SJCRH30 (cell line): ENCODE data around the gene STIM1. TPM values are rescaled to one million over a fixed set of nuclear protein-coding genes. Genes with fewer than 3 reads are reported as not detected.

ENCODE experiments used
- DNase-seq, 2 experiments: peaks; one replicate each; pipeline ENCODE4 v3.0.0-alpha.2; 2015 to 2020
- H3K27ac ChIP-seq: fragments of 250-450 bp; sonication (Bioruptor Pico); 2 replicates; pipeline ENCODE4 v1.5.1; 2020; ENCODE audit warnings: mild to moderate bottlenecking, moderate library complexity
- H3K27me3 ChIP-seq: fragments of 250-450 bp; sonication (Bioruptor Pico); 2 replicates; pipeline ENCODE4 v1.5.1; 2020; ENCODE audit warnings: mild to moderate bottlenecking, moderate library complexity
- H3K36me3 ChIP-seq: fragments of 250-450 bp; sonication (Bioruptor Pico); 2 replicates; pipeline ENCODE4 v1.5.1; 2020; ENCODE audit warnings: mild to moderate bottlenecking, moderate library complexity
- H3K4me1 ChIP-seq: fragments of 250-450 bp; sonication (Bioruptor Pico); 2 replicates; pipeline ENCODE4 v1.5.1; 2020; ENCODE audit warnings: mild to moderate bottlenecking, moderate library complexity
- H3K4me3 ChIP-seq: fragments of 250-450 bp; sonication (Bioruptor Pico); 2 replicates; pipeline ENCODE4 v1.5.1; 2020; ENCODE audit warnings: mild to moderate bottlenecking, moderate library complexity
- H3K9me3 ChIP-seq: fragments of 250-450 bp; sonication (Bioruptor Pico); replicated peaks from 2 replicates; pipeline ENCODE4 v1.5.1; 2020; ENCODE audit warnings: mild to moderate bottlenecking, moderate library complexity
- total RNA-seq: library from RNA; depleted of rRNA; stranded (reverse); fragments of >200 nt; shearing (Covaris generic); gene quantifications from 2 replicates; pipeline ENCODE4 v1.2.3, GENCODE V29; 2014

Gene STIM1
- total RNA-seq, 1 experiment from 2014 or later: 14.7 TPM

DNA sequence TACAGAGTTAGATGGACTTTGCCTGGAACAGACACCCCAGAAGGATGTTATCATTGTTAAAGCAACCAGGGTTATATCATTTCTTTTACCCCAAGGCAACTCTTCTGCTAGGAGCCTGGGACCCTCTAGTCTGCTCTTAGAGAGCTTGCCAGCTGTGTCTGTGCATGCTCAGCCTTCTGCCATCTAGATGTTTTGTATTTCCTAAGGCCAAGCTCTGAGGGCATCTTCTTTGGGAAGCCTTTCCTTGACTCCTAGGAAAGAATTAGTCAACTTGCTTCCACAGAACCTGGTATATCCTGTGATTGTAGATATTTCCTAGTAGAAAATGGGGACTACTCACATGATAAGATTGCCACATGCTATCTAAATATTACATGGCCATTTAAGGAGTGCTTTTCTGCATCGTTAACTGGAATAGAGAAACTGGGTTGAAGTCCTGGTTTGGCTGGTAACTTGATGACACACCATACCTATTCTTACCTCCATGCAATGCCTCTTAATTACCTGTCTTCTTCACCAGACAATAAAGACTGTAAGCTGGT lies 87.6 kb downstream of the STIM1 start:
- no peaks in the 10 kb centered on the region for H3K9me3 ChIP-seq
- H3K4me3 ChIP-seq: no peak overlapping the region
- H3K4me1 ChIP-seq: peaks cover 15% of the 10 kb centered on the region
- H3K27ac ChIP-seq: no peak overlapping the region
- DNase-seq: no peak
- no peaks in the 10 kb centered on the region for H3K27me3 ChIP-seq
- H3K36me3 ChIP-seq: no peaks in the 10 kb centered on the region

DNA sequence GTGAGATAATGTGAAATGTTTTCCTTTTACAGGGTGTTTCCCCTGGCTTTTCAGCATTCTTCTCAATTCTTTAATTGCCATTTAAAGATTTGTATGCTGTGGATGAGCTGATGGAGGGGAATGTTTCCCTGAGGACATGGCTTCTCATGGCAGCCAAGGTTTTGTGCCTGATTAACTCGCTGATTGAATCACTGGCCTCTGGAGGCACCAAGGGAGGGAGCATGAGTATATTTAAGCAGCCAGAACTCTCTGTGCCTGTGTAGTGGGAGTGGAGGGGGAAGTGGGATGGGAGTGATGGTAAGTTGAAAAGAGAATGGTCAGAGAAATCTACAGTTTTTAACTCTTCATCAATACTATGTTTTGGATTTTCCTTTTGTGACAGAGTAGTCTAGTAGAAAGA lies 88.7 kb downstream of the STIM1 start:
- Histone ChIP-seq H3K4me1 (peaks cover 12% of the 10 kb centered on the region), H3K36me3 (no peaks in the 10 kb centered on the region), H3K27me3 (no peaks in the 10 kb centered on the region), H3K4me3 (no peak overlapping the region), H3K27ac (no peak overlapping the region), H3K9me3 (no peaks in the 10 kb centered on the region)
- DNase-seq: no peak

DNA sequence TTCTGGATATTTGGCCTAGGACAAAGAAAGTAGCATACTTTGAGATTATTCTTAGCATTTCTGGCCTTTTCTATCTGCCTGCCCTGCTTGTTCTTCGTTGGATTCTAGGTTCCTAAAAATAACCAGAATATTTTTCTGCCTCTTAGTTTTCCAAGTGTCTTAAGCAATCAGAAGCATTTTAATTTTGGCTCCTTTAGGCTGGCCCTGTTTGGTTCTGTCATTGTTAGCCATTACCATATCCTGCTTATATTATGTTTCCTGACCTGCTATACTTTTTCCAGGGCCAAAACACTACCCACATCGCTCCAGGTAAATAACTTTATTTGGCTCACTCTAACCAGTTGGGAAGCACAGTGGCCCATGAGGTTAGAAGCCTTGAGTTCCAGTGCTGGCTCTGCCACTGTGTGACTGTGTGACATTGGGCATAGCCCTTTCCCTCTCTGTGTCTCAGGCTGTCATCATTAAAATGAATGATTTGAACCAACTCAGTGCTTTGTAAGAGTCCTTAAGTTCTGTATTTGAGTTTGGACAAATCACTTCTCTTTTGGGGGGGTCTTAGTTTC lies 91.1 kb downstream of the STIM1 start:
- no peak overlapping the region for H3K4me3 ChIP-seq
- H3K27me3 ChIP-seq: no peaks in the 10 kb centered on the region
- peaks cover 6% of the 10 kb centered on the region; the same call in 1 of the 2 replicates for H3K4me1 ChIP-seq
- H3K36me3 ChIP-seq: no peaks in the 10 kb centered on the region
- H3K9me3 ChIP-seq: no peaks in the 10 kb centered on the region
- no peak overlapping the region for H3K27ac ChIP-seq
- no peak for DNase-seq

DNA sequence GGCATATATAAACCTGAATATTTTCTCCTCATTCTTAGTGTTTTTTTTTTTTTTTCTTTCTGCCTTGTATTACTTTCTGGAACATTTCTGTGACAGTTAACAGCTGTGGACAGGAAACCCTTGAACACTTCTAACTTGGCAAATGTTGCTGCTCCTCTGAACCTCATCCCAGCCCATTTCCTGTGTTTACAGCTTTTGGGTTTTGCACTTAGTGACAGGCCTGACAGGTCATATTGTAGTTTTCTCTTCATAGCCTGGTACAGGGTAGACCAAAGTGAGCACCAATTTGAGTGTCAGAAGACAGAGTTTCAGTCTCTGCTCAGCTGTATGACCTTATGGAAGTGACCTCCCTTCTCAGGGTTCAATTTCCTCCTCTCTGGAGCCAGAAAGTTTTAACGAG lies 91.6 kb downstream of the STIM1 start:
- no peaks in the 10 kb centered on the region for H3K36me3 ChIP-seq
- DNase-seq: peak; percentile 12 to 42
- no peaks in the 10 kb centered on the region for H3K27me3 ChIP-seq
- H3K27ac ChIP-seq: no peak overlapping the region
- H3K9me3 ChIP-seq: no peaks in the 10 kb centered on the region
- H3K4me3 ChIP-seq: no peak overlapping the region
- peaks cover 6% of the 10 kb centered on the region; the same call in 1 of the 2 replicates for H3K4me1 ChIP-seq

GRCh38 chr11:3949125-3949524 lies 93.7 kb downstream of the STIM1 start:
- Histone ChIP-seq H3K27me3 (no peaks in the 10 kb centered on the region), H3K9me3 (no peaks in the 10 kb centered on the region), H3K36me3 (no peaks in the 10 kb centered on the region), H3K27ac (no peak overlapping the region), H3K4me1 (peaks cover 6% of the 10 kb centered on the region; the same call in 1 of the 2 replicates), H3K4me3 (no peak overlapping the region)
- no peak for DNase-seq

DNA sequence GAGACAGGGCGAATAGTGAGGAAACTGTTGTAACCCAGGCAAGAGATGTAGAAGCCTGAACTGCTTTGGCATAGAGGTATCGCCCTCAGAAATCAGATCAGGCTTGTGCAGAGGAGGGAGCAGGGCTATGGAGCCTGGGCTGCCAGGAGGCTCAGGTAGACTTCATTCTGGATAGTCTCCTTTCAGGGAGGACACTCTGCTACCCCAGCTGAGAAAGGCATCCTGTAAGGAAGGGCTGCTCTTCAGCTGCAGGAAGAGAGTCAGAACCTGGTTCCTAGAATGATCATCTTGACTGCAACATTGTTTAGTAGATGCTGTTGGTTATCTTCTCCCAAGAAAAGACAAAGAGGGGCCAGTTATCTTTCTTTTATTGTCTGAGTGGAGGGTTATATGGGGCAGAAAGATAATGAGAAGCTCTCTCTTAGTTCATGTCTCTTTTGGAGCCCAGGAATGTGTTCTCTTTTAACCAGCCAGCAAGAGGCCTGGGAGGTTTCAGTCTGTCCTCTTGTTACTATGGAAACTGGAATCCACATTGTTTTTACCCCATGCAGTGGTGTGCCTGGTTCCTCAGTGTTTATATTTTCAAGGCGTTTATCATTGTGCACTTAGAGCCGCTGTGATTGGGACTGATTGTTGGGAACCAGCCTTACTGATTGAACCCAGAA lies 95.7 kb downstream of the STIM1 start:
- H3K9me3 ChIP-seq: no peaks in the 10 kb centered on the region
- H3K27ac ChIP-seq: no peak overlapping the region
- H3K36me3 ChIP-seq: no peaks in the 10 kb centered on the region
- no peak for DNase-seq
- H3K4me1 ChIP-seq: peaks cover 6% of the 10 kb centered on the region; the same call in 1 of the 2 replicates
- H3K27me3 ChIP-seq: no peaks in the 10 kb centered on the region
- H3K4me3 ChIP-seq: no peak overlapping the region

DNA sequence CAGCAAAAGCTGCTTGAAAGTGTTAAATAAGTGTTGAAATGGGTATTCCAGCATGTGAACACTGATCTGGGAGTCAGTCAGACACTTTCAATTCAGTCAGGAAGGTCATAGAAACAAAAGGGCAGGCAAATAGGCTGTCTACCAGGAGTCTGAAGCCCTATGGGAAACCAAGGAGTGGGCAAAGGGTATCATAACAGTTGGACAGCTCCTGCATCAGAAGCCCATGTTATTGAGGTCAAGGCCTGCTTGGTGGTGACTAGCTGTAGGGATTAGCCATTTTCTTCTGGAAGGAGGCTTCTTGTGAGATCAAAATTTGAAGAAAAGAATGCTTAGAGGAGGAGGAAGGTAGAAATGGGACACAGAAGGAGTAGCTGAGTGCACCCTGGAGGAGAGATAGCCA lies 97.3 kb downstream of the STIM1 start:
- Histone ChIP-seq H3K27me3 (no peaks in the 10 kb centered on the region), H3K27ac (no peak overlapping the region), H3K36me3 (no peaks in the 10 kb centered on the region), H3K4me3 (no peak overlapping the region), H3K4me1 (no peaks in the 10 kb centered on the region), H3K9me3 (no peaks in the 10 kb centered on the region)
- no peak for DNase-seq

- no peak for DNase-seq
- Histone ChIP-seq H3K4me1 (no peaks in the 10 kb centered on the region), H3K27me3 (no peaks in the 10 kb centered on the region), H3K36me3 (no peaks in the 10 kb centered on the region), H3K9me3 (no peaks in the 10 kb centered on the region), H3K27ac (no peak overlapping the region), H3K4me3 (no peak overlapping the region)
Measured at GRCh38 chr11:3953327-3953726, 97.9 kb downstream of the STIM1 start.

DNA sequence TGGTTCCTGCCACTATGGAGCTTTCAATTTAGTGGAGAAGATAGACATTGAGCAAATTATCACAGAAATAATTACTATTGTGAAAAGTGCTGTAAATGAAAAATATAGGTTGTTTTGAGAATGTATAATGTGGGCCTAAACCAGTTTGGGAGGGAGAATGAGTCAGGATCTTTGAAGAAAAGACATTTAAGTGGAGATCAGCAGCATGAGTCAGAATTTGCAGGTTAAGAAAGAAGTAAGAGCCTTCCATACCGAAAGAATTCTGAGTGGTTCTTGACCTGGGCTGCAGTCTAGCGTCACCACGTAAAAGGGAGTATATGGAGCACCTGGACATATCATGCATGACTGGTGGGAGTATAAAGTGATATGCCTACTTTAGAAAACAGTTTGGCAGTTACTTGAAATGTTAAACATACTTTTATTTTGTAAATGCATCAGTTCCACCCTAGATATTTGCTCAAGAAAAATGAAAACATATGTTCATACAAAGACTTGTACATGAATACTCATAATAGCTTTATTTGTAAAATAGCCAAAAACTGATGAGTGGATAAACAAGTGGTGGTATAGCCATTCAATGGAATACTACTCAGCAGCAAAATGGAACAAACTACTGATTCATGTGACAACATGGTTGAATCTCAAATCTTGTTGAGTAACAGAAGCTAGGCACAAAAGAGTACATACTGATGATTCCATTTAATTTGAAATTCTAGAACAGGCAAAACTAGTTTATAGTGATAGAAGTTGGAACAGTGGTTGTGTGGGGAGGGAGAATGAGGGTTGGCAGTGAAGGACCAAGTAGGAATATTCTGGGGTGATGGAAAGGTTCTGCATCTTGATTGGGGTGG lies 99.2 kb downstream of the STIM1 start:
- no peak overlapping the region for H3K27ac ChIP-seq
- no peak overlapping the region for H3K4me3 ChIP-seq
- H3K4me1 ChIP-seq: no peaks in the 10 kb centered on the region
- no peaks in the 10 kb centered on the region for H3K9me3 ChIP-seq
- DNase-seq: no peak
- H3K36me3 ChIP-seq: no peaks in the 10 kb centered on the region
- no peaks in the 10 kb centered on the region for H3K27me3 ChIP-seq

- no peak for DNase-seq
- no peaks in the 10 kb centered on the region for H3K27me3 ChIP-seq
- H3K4me1 ChIP-seq: no peaks in the 10 kb centered on the region
- H3K27ac ChIP-seq: no peak overlapping the region
- H3K4me3 ChIP-seq: no peak overlapping the region
- H3K36me3 ChIP-seq: no peaks in the 10 kb centered on the region
- H3K9me3 ChIP-seq: no peaks in the 10 kb centered on the region
Measured at GRCh38 chr11:3955299-3955665, 99.8 kb downstream of the STIM1 start.

DNA sequence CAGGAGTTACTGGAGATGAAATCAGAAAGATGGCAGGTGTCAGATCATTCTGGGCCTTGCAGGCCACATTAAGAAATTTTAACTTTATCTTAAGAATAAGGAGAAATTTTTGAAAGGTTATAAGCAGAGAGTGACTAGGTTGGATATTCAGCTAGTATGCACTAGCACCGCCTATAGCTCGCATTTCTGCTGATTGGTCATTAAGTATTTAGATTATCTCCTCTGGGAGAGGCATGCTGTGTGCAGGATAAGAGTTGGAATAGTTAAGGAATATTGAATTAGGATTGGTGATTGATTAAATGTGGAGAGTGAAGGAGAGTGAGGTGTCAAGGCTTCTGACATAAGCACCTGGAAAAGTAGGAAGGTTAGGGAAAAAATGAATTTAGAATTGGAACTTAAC lies 100.6 kb downstream of the STIM1 start:
- Histone ChIP-seq H3K27me3 (no peaks in the 10 kb centered on the region), H3K4me3 (no peak overlapping the region)
- no peak for DNase-seq

DNA sequence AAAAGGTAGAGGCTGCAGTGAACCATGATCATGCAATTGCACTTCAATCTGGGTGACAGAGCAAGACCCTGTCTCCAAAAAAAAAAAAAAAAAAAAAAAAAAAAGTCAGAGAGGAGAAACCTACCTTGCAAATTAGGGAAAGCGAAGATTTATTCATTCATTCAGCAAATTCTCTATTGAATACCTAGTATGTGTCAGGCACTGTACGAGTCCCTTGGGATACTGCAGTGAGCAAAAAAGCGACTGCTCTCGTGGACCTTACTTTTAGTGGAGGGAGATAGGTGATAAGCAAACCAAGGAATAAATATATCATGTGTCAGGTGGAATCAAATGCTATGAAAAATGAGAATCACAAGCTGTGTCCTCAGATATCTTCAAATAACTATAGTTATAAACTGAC lies 101.3 kb downstream of the STIM1 start:
- Histone ChIP-seq H3K4me1 (no peaks in the 10 kb centered on the region), H3K9me3 (no peaks in the 10 kb centered on the region), H3K4me3 (no peak overlapping the region), H3K27me3 (no peaks in the 10 kb centered on the region), H3K36me3 (no peaks in the 10 kb centered on the region), H3K27ac (no peak overlapping the region)
- DNase-seq: no peak

More for the DNA sequence above, 100.6 kb downstream of the STIM1 start:
- no peaks in the 10 kb centered on the region for H3K4me1 ChIP-seq
- no peaks in the 10 kb centered on the region for H3K36me3 ChIP-seq
- no peak overlapping the region for H3K27ac ChIP-seq
- H3K9me3 ChIP-seq: no peaks in the 10 kb centered on the region

GRCh38 chr11:3957437-3957836 lies 102.0 kb downstream of the STIM1 start:
- Histone ChIP-seq H3K27ac (no peak overlapping the region), H3K36me3 (no peaks in the 10 kb centered on the region), H3K4me1 (no peaks in the 10 kb centered on the region), H3K27me3 (no peaks in the 10 kb centered on the region), H3K9me3 (no peaks in the 10 kb centered on the region), H3K4me3 (no peak overlapping the region)
- DNase-seq: no peak

GRCh38 chr11:3958281-3958680 lies 102.8 kb downstream of the STIM1 start:
- no peak for DNase-seq
- Histone ChIP-seq H3K36me3 (no peaks in the 10 kb centered on the region), H3K9me3 (no peaks in the 10 kb centered on the region), H3K27me3 (no peaks in the 10 kb centered on the region), H3K4me1 (no peaks in the 10 kb centered on the region), H3K27ac (no peak overlapping the region), H3K4me3 (no peak overlapping the region)
